ENCODE measurements around the gene WDR46. TPM values are rescaled to one million over a fixed set of nuclear protein-coding genes. Genes with fewer than 3 reads are reported as not detected.

WDR46 gene
- total and polyA plus RNA-seq, 2 of the 13 experiments (the other 11 are each of a cell fraction or from before 2014, with no cell fraction given), result 47.4 to 105 TPM

GRCh38 chr6:33316603-33317418 is 27.8 kb upstream of the WDR46 start:
- peak overlapping the region in 2 of 3 experiments; percentile 71 to 79; a peak in 5 of 6 replicates for H3K4me3 ChIP-seq (replicated peaks in 1 of 3; ENCODE audit: insufficient read depth in 1 of 3, low read depth in 2 of 3, low read length in 3 of 3)
- peaks cover 31% of the 10 kb centered on the region for H3K79me2 ChIP-seq (ENCODE audit: insufficient read depth, low read length)
- FAIRE-seq (no peak), DNase-seq (ENCODE audit: low spot score) (no peak), ATAC-seq (no peak)
- WGBS (ENCODE audit: low lambda C conversion rate), result 92% methylated on average over 19 of the region's 19 CpGs
- no peaks in the 10 kb centered on the region for H3K9me3 ChIP-seq (ENCODE audit: low read length)
- intact Hi-C loops (cut with micrococcal nuclease; ENCODE audit: unreplicated experiment), result no loop called here
- no peaks in the 10 kb centered on the region; a peak in 1 of 5 replicates for H3K27me3 ChIP-seq (ENCODE audit: control insufficient read depth in 1 of 2, insufficient read depth in 2 of 2, low read length in 2 of 2)
- H3K4me1 ChIP-seq (ENCODE audit: insufficient read depth, low read length), result peaks cover 57% of the 10 kb centered on the region
- peak overlapping the region; percentile 72 for H3K4me2 ChIP-seq (ENCODE audit: low read depth, low read length)
- in situ Hi-C loops (cut with HindIII; ENCODE audit: extremely low pct_ligation_motif_present, low pct_unique_long_range_greater_than_20kb), result no loop called here
- peak overlapping the region; percentile 34; the same call in 1 of the 2 replicates for H3K9ac ChIP-seq (ENCODE audit: insufficient read depth, low read depth, low read length)
- ChIA-PET POLR2A (interaction anchor here (1.0 to 3.9 kb wide), 16 partner anchors 12 to 1121 kb away, joined by 3 to 57 read pairs (median 8); partner anchors contain the start of genes B3GALT4, CUTA, PFDN6 and RGL2), CTCF (ENCODE audit: low intra/inter-chr PET ratio, low total read pairs) (no interaction called here)
- peaks cover 3% of the 10 kb centered on the region; the same call in 1 of the 2 replicates for H4K20me1 ChIP-seq (ENCODE audit: insufficient read depth, low read length)
- peaks cover 5 to 31% of the 10 kb centered on the region in 2 experiments for H3K36me3 ChIP-seq (replicated peaks in 1 of 2; ENCODE audit: control insufficient read depth in 1 of 2, insufficient read depth in 2 of 2, low read length in 2 of 2)
- peak overlapping the region; percentile 41 for H3K27ac ChIP-seq (ENCODE audit: extremely low read length, insufficient read depth, low read length)
- TSS peak; percentile 34 for BruUV-seq (replicated peaks)
- H2AFZ ChIP-seq (ENCODE audit: low read length), result no peak overlapping the region
- TF ChIP-seq GMEB2 (CRISPR knock-in tag; IDR thresholded peaks at IDR 0.05; ENCODE audit: low read depth) (no peak), NFE2L1 (CRISPR knock-in tag; IDR thresholded peaks at IDR 0.05; ENCODE audit: borderline replicate concordance) (no peak), ZNF512 (CRISPR knock-in tag; IDR thresholded peaks at IDR 0.05) (no peak), ZNF691 (CRISPR knock-in tag; IDR thresholded peaks at IDR 0.05; ENCODE audit: borderline replicate concordance, low read depth) (no peak), CBX1 (IDR thresholded peaks at IDR 0.05; ENCODE audit: low read depth) (no peak), SOX13 (IDR thresholded peaks at IDR 0.05) (no peak), SOX13 (CRISPR knock-in tag; conservative IDR thresholded peaks at IDR 0.05 in 1 of 2, IDR thresholded peaks at IDR 0.05 in 1 of 2) (no peak), ZNF317 (CRISPR knock-in tag; IDR thresholded peaks at IDR 0.05) (0 out of 2 replicates have a peak, but pooled peaks have one; percentile 25), NR0B2 (CRISPR knock-in tag; IDR thresholded peaks at IDR 0.05) (no peak), ZNF616 (CRISPR knock-in tag; IDR thresholded peaks at IDR 0.05; ENCODE audit: low read depth) (no peak), ZNF333 (CRISPR knock-in tag; IDR thresholded peaks at IDR 0.05; ENCODE audit: borderline replicate concordance) (no peak), GRHL1 (CRISPR knock-in tag; conservative IDR thresholded peaks at IDR 0.05) (no peak), NFE2L2 (IDR thresholded peaks at IDR 0.05; ENCODE audit: low read length) (no peak), ZNF3 (CRISPR knock-in tag; IDR thresholded peaks at IDR 0.05) (no peak), ZNF230 (CRISPR knock-in tag; IDR thresholded peaks at IDR 0.05) (0 out of 2 replicates have a peak, but pooled peaks have one; percentile 14), ZNF30 (CRISPR knock-in tag; IDR thresholded peaks at IDR 0.05) (no peak), KDM4B (CRISPR knock-in tag; IDR thresholded peaks at IDR 0.05) (no peak), ZNF501 (CRISPR knock-in tag; IDR thresholded peaks at IDR 0.05) (no peak)
